ENCODE data around the gene RDH8.

DNA sequence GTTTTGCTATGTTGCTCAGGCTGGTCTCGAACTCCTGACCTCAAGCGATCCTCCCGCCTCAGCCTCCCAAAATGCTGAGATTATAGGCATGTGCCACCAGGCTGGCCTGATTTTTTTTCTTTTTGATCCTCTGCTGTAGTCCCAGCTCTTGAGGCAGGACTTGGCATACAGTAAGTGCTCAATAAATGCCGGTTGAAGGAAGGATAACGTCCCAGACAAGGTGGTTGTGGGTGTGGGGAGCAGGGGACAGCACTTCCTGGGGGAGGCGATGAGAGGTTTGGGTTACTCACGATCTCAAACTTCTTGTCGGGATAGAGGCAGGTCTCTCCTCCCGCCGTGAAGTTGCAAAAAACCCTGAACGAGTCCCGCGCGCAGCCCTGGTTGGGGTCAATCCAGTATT lies 47.3 kb upstream of the RDH8 start:
- TF ChIP-seq, protein P1, sequence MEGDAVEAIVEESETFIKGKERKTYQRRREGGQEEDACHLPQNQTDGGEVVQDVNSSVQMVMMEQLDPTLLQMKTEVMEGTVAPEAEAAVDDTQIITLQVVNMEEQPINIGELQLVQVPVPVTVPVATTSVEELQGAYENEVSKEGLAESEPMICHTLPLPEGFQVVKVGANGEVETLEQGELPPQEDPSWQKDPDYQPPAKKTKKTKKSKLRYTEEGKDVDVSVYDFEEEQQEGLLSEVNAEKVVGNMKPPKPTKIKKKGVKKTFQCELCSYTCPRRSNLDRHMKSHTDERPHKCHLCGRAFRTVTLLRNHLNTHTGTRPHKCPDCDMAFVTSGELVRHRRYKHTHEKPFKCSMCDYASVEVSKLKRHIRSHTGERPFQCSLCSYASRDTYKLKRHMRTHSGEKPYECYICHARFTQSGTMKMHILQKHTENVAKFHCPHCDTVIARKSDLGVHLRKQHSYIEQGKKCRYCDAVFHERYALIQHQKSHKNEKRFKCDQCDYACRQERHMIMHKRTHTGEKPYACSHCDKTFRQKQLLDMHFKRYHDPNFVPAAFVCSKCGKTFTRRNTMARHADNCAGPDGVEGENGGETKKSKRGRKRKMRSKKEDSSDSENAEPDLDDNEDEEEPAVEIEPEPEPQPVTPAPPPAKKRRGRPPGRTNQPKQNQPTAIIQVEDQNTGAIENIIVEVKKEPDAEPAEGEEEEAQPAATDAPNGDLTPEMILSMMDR (IDR thresholded peaks at IDR 0.05; ENCODE audit: extremely low read depth in 1 of 2, insufficient read depth in 1 of 2, low read depth in 1 of 2, low read length in 2 of 2), result no peak
- TF ChIP-seq FOS (IDR thresholded peaks at IDR 0.05; ENCODE audit: borderline replicate concordance, insufficient read depth, low read length), result no peak
- TF ChIP-seq, protein P2, sequence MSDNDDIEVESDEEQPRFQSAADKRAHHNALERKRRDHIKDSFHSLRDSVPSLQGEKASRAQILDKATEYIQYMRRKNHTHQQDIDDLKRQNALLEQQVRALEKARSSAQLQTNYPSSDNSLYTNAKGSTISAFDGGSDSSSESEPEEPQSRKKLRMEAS (IDR thresholded peaks at IDR 0.05; ENCODE audit: insufficient read depth, insufficient read length), result no peak
- TF ChIP-seq POLR2A (IDR thresholded peaks at IDR 0.05; ENCODE audit: low read depth, low read length), result no peak
- TF ChIP-seq EZH2 (IDR thresholded peaks at IDR 0.05; ENCODE audit: borderline replicate concordance, low read depth, low read length, severe bottlenecking), result no peak
- no peak for TF ChIP-seq MYC (IDR thresholded peaks at IDR 0.05; ENCODE audit: low read depth, low read length)
- TF ChIP-seq GATA2 (IDR thresholded peaks at IDR 0.05; ENCODE audit: insufficient read depth, insufficient read length, low read depth, low read length), result no peak

Measured in endothelial cell of umbilical vein (primary cell).